Measurements from ENCODE around the gene FAP.
A peak's percentile ranks its signal among the peaks of the same experiment; 100 is the strongest.

FAP gene

GRCh38 chr2:162184821-162185450, 58.3 kb downstream of the FAP start:
- Histone ChIP-seq H3K27me3 (ENCODE audit: insufficient read depth, low read length, poor library complexity) (no peaks in the 10 kb centered on the region), H2BK15ac (replicated peaks; ENCODE audit: low read depth) (no peak overlapping the region), H2BK120ac (ENCODE audit: low read depth, low read length) (no peak overlapping the region), H3K79me2 (ENCODE audit: control insufficient read depth, insufficient read depth, low read length) (no peaks in the 10 kb centered on the region), H3K36me3 (ENCODE audit: control insufficient read depth, insufficient read depth, low read length) (no peaks in the 10 kb centered on the region), H3K4me1 (ENCODE audit: control insufficient read depth, low read depth, low read length) (no peaks in the 10 kb centered on the region), H2BK5ac (ENCODE audit: low read length) (no peak overlapping the region), H3K23ac (ENCODE audit: low read length) (no peak overlapping the region), H3K18ac (ENCODE audit: low read length) (no peak overlapping the region), H3K79me1 (ENCODE audit: low read length) (no peaks in the 10 kb centered on the region), H4K8ac (ENCODE audit: low read depth, low read length) (no peak overlapping the region), H3K4ac (ENCODE audit: low read depth, low read length) (no peak overlapping the region), H4K5ac (ENCODE audit: low read length) (no peak overlapping the region), H3K4me3 (ENCODE audit: low read length) (no peak overlapping the region), H3K27ac (ENCODE audit: low read depth, low read length) (no peak overlapping the region), H3K4me2 (ENCODE audit: low read length) (no peak overlapping the region), H3K56ac (ENCODE audit: low read length) (no peak overlapping the region), H3K9ac (ENCODE audit: low read length) (no peak overlapping the region), H2AK5ac (ENCODE audit: low read length) (no peak overlapping the region)
- DNase-seq: no peak
- no CpG with 5 or more reads among the region's 2 CpGs for WGBS (ENCODE audit: extremely low coverage, insufficient coverage, low lambda C conversion rate)

- no CpG with 5 or more reads among the region's 6 CpGs for WGBS (ENCODE audit: extremely low coverage, insufficient coverage, low lambda C conversion rate)
- DNase-seq: no peak
Measured at GRCh38 chr2:162184359-162184758, 58.9 kb downstream of the FAP start.

DNA sequence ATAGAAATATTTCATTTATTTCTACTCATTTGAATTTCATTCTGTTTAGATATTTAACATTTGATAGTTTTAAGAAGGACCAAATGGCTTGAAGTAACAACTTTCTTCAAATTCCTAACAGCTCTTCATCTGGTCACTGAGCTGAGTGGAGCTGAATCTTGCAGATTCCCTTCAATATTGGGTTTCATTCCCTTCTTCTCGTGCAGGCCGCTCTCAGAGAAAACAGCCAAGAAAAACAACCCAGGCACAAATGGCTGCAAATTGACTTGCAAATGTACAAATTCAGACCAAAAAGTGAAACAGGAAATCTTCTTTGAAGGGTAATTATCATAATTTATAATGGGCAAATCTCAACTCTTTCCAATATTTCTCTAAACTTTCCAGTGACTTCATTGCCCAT, 60.9 kb downstream of the FAP start:
- no peaks in the 10 kb centered on the region for H3K79me1 ChIP-seq (ENCODE audit: low read length)
- H3K36me3 ChIP-seq (ENCODE audit: control insufficient read depth, insufficient read depth, low read length): no peaks in the 10 kb centered on the region
- H3K79me2 ChIP-seq (ENCODE audit: control insufficient read depth, insufficient read depth, low read length): no peaks in the 10 kb centered on the region
- no peak overlapping the region for H2BK120ac ChIP-seq (ENCODE audit: low read depth, low read length)
- no peak overlapping the region for H3K56ac ChIP-seq (ENCODE audit: low read length)
- no peak overlapping the region for H3K27ac ChIP-seq (ENCODE audit: low read depth, low read length)
- H3K4me1 ChIP-seq (ENCODE audit: control insufficient read depth, low read depth, low read length): no peaks in the 10 kb centered on the region
- no peak overlapping the region for H4K5ac ChIP-seq (ENCODE audit: low read length)
- H3K23ac ChIP-seq (ENCODE audit: low read length): no peak overlapping the region
- H3K4me2 ChIP-seq (ENCODE audit: low read length): no peak overlapping the region
- H4K8ac ChIP-seq (ENCODE audit: low read depth, low read length): no peak overlapping the region
- H3K4ac ChIP-seq (ENCODE audit: low read depth, low read length): no peak overlapping the region
- no peaks in the 10 kb centered on the region for H3K27me3 ChIP-seq (ENCODE audit: insufficient read depth, low read length, poor library complexity)
- WGBS (ENCODE audit: extremely low coverage, insufficient coverage, low lambda C conversion rate): no CpG with 5 or more reads among the region's 2 CpGs
- H3K18ac ChIP-seq (ENCODE audit: low read length): no peak overlapping the region
- H3K4me3 ChIP-seq (ENCODE audit: low read length): no peak overlapping the region
- no peak overlapping the region for H2AK5ac ChIP-seq (ENCODE audit: low read length)
- H2BK5ac ChIP-seq (ENCODE audit: low read length): no peak overlapping the region
- H3K9ac ChIP-seq (ENCODE audit: low read length): no peak overlapping the region
- DNase-seq: no peak
- H2BK15ac ChIP-seq (replicated peaks; ENCODE audit: low read depth): no peak overlapping the region

More at GRCh38 chr2:162184359-162184758, 58.9 kb downstream of the FAP start:
- Histone ChIP-seq H3K56ac (ENCODE audit: low read length) (no peak overlapping the region), H4K8ac (ENCODE audit: low read depth, low read length) (no peak overlapping the region), H2BK120ac (ENCODE audit: low read depth, low read length) (no peak overlapping the region), H2BK5ac (ENCODE audit: low read length) (no peak overlapping the region), H3K18ac (ENCODE audit: low read length) (no peak overlapping the region), H3K23ac (ENCODE audit: low read length) (no peak overlapping the region), H4K5ac (ENCODE audit: low read length) (no peak overlapping the region), H3K4me1 (ENCODE audit: control insufficient read depth, low read depth, low read length) (no peaks in the 10 kb centered on the region), H3K4me3 (ENCODE audit: low read length) (no peak overlapping the region), H2BK15ac (replicated peaks; ENCODE audit: low read depth) (no peak overlapping the region), H3K9ac (ENCODE audit: low read length) (no peak overlapping the region), H3K27ac (ENCODE audit: low read depth, low read length) (no peak overlapping the region), H3K4me2 (ENCODE audit: low read length) (no peak overlapping the region), H3K79me2 (ENCODE audit: control insufficient read depth, insufficient read depth, low read length) (no peaks in the 10 kb centered on the region), H3K79me1 (ENCODE audit: low read length) (no peaks in the 10 kb centered on the region), H3K27me3 (ENCODE audit: insufficient read depth, low read length, poor library complexity) (no peaks in the 10 kb centered on the region), H3K4ac (ENCODE audit: low read depth, low read length) (no peak overlapping the region), H3K36me3 (ENCODE audit: control insufficient read depth, insufficient read depth, low read length) (no peaks in the 10 kb centered on the region), H2AK5ac (ENCODE audit: low read length) (no peak overlapping the region)

- Histone ChIP-seq H2AK5ac (ENCODE audit: low read length) (no peak overlapping the region), H3K4me2 (ENCODE audit: low read length) (no peak overlapping the region), H4K5ac (ENCODE audit: low read length) (no peak overlapping the region), H3K4me3 (ENCODE audit: low read length) (no peak overlapping the region), H3K18ac (ENCODE audit: low read length) (no peak overlapping the region), H3K79me1 (ENCODE audit: low read length) (no peaks in the 10 kb centered on the region), H2BK5ac (ENCODE audit: low read length) (no peak overlapping the region), H3K27me3 (ENCODE audit: insufficient read depth, low read length, poor library complexity) (no peaks in the 10 kb centered on the region), H3K4ac (ENCODE audit: low read depth, low read length) (no peak overlapping the region), H3K36me3 (ENCODE audit: control insufficient read depth, insufficient read depth, low read length) (no peaks in the 10 kb centered on the region), H2BK120ac (ENCODE audit: low read depth, low read length) (no peak overlapping the region), H2BK15ac (replicated peaks; ENCODE audit: low read depth) (no peak overlapping the region), H3K27ac (ENCODE audit: low read depth, low read length) (no peak overlapping the region), H3K56ac (ENCODE audit: low read length) (no peak overlapping the region), H3K23ac (ENCODE audit: low read length) (no peak overlapping the region), H4K8ac (ENCODE audit: low read depth, low read length) (no peak overlapping the region), H3K79me2 (ENCODE audit: control insufficient read depth, insufficient read depth, low read length) (no peaks in the 10 kb centered on the region), H3K4me1 (ENCODE audit: control insufficient read depth, low read depth, low read length) (no peaks in the 10 kb centered on the region), H3K9ac (ENCODE audit: low read length) (no peak overlapping the region)
- DNase-seq: peak; percentile 21
- WGBS (ENCODE audit: extremely low coverage, insufficient coverage, low lambda C conversion rate): 100% methylated on average over 2 of the region's 4 CpGs
Measured at GRCh38 chr2:162177301-162177700, 65.9 kb downstream of the FAP start.

DNA sequence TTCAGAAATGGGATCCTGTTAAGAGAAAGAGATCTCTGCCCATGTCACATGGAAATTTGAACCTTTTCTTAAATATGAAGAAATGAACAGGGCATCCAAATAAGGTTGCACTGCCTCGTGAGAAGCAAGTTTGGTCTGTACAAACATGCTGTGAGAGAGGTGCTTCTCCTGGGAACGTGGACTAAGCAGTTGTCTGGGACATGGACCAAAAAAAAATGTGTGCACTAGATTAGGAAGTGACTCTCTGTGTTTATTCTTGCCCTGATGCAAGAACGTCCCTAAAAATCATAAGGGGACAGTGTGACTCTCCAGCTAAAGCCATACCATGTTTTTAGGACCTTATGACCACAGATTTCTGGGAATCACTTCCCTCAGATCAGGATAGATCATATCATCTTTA, 67.5 kb downstream of the FAP start:
- no peak overlapping the region for H3K4me2 ChIP-seq (ENCODE audit: low read length)
- no peak overlapping the region for H3K56ac ChIP-seq (ENCODE audit: low read length)
- no peak overlapping the region for H3K9ac ChIP-seq (ENCODE audit: low read length)
- H3K27me3 ChIP-seq (ENCODE audit: insufficient read depth, low read length, poor library complexity): no peaks in the 10 kb centered on the region
- H2BK120ac ChIP-seq (ENCODE audit: low read depth, low read length): no peak overlapping the region
- H4K8ac ChIP-seq (ENCODE audit: low read depth, low read length): no peak overlapping the region
- no peaks in the 10 kb centered on the region for H3K4me1 ChIP-seq (ENCODE audit: control insufficient read depth, low read depth, low read length)
- no peak overlapping the region for H2BK5ac ChIP-seq (ENCODE audit: low read length)
- no peak overlapping the region for H3K18ac ChIP-seq (ENCODE audit: low read length)
- H3K4ac ChIP-seq (ENCODE audit: low read depth, low read length): no peak overlapping the region
- H2AK5ac ChIP-seq (ENCODE audit: low read length): no peak overlapping the region
- no peaks in the 10 kb centered on the region for H3K36me3 ChIP-seq (ENCODE audit: control insufficient read depth, insufficient read depth, low read length)
- H3K27ac ChIP-seq (ENCODE audit: low read depth, low read length): no peak overlapping the region
- no peaks in the 10 kb centered on the region for H3K79me1 ChIP-seq (ENCODE audit: low read length)
- H3K79me2 ChIP-seq (ENCODE audit: control insufficient read depth, insufficient read depth, low read length): no peaks in the 10 kb centered on the region
- H2BK15ac ChIP-seq (replicated peaks; ENCODE audit: low read depth): no peak overlapping the region
- no peak overlapping the region for H3K23ac ChIP-seq (ENCODE audit: low read length)
- DNase-seq: no peak
- H4K5ac ChIP-seq (ENCODE audit: low read length): no peak overlapping the region
- WGBS (ENCODE audit: extremely low coverage, insufficient coverage, low lambda C conversion rate): no CpG with 5 or more reads among the region's 3 CpGs
- H3K4me3 ChIP-seq (ENCODE audit: low read length): no peak overlapping the region

- Histone ChIP-seq H3K56ac (ENCODE audit: low read length) (no peak overlapping the region), H2BK5ac (ENCODE audit: low read length) (no peak overlapping the region), H3K4me1 (ENCODE audit: control insufficient read depth, low read depth, low read length) (no peaks in the 10 kb centered on the region), H3K27me3 (ENCODE audit: insufficient read depth, low read length, poor library complexity) (no peaks in the 10 kb centered on the region), H4K8ac (ENCODE audit: low read depth, low read length) (no peak overlapping the region), H3K4me2 (ENCODE audit: low read length) (no peak overlapping the region), H2BK15ac (replicated peaks; ENCODE audit: low read depth) (no peak overlapping the region), H3K79me1 (ENCODE audit: low read length) (no peaks in the 10 kb centered on the region), H3K4ac (ENCODE audit: low read depth, low read length) (no peak overlapping the region), H4K5ac (ENCODE audit: low read length) (no peak overlapping the region), H2BK120ac (ENCODE audit: low read depth, low read length) (no peak overlapping the region), H3K9ac (ENCODE audit: low read length) (no peak overlapping the region), H3K4me3 (ENCODE audit: low read length) (no peak overlapping the region), H3K27ac (ENCODE audit: low read depth, low read length) (no peak overlapping the region), H3K79me2 (ENCODE audit: control insufficient read depth, insufficient read depth, low read length) (no peaks in the 10 kb centered on the region), H2AK5ac (ENCODE audit: low read length) (no peak overlapping the region), H3K23ac (ENCODE audit: low read length) (no peak overlapping the region), H3K18ac (ENCODE audit: low read length) (no peak overlapping the region), H3K36me3 (ENCODE audit: control insufficient read depth, insufficient read depth, low read length) (no peaks in the 10 kb centered on the region)
- no CpG with 5 or more reads among the region's 5 CpGs for WGBS (ENCODE audit: extremely low coverage, insufficient coverage, low lambda C conversion rate)
- no peak for DNase-seq
Measured at GRCh38 chr2:162174746-162175145, 68.5 kb downstream of the FAP start.

Data from mesendoderm (in vitro differentiated cells).